Measurements from ENCODE around the gene ELAVL1. TPM values are rescaled to one million over a fixed set of nuclear protein-coding genes. Genes with fewer than 3 reads are reported as not detected.

The ELAVL1 gene
- total RNA-seq, 4 donors from 2014 or later = 25.7 to 44.6 (median 34.5) TPM

DNA sequence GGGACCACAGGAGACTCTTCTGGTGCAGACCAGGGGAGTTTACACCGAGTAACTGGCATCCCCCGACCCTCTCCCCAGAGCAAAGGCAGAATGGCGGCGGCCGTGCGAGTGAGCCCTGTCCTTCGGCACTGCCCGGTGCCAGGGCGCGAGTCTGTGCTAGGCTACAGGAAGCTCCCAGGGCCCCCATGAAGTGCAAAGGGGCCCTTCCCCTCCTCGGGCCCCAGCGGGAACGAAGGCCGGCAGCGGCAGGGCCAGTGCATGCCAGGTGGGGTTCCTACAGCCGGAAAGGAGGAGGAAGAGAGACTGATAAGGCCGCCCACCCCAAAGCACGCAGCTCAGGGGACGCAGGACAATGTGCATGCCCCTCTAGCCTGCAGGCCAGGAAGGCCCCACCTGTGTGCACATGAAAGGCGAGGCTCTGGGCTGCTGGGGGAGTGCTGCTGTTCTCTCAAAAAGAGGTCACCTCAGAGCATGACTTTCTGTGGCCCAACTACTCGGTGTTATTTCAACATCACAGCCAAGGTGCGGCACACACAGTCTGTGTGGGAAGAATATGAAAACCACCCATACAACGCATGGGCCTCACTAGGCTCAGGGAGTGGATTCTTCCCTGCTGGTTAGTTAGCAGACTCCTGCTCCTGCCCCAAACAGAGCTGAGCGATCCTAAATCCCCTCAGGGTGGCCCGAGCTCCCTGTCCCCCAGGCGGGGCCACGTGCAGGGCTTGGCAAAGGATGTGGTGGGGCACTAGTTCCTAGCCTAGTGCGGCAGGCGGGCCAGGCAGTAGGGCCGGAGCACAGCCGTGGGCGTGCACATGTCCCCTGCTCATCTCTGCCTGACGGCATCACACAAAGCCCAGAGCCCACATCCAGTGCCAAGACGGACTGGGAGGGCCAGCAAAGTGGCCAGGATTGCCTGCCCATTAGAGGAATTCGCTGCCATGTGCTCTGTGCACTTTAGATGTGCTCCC is 33.6 kb downstream of the ELAVL1 start:
- intact Hi-C loops (cut with DNase I) = no loop called here
- TF ChIP-seq, protein P1, sequence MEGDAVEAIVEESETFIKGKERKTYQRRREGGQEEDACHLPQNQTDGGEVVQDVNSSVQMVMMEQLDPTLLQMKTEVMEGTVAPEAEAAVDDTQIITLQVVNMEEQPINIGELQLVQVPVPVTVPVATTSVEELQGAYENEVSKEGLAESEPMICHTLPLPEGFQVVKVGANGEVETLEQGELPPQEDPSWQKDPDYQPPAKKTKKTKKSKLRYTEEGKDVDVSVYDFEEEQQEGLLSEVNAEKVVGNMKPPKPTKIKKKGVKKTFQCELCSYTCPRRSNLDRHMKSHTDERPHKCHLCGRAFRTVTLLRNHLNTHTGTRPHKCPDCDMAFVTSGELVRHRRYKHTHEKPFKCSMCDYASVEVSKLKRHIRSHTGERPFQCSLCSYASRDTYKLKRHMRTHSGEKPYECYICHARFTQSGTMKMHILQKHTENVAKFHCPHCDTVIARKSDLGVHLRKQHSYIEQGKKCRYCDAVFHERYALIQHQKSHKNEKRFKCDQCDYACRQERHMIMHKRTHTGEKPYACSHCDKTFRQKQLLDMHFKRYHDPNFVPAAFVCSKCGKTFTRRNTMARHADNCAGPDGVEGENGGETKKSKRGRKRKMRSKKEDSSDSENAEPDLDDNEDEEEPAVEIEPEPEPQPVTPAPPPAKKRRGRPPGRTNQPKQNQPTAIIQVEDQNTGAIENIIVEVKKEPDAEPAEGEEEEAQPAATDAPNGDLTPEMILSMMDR (IDR thresholded peaks at IDR 0.05) = no peak
- DNase-seq = no peak
- Histone ChIP-seq H3K36me3 (peaks cover 25 to 96% (median 36%) of the 10 kb centered on the region in 3 donors), H3K27ac (no peak overlapping the region), H3K4me1 (no peaks in the 10 kb centered on the region), H3K4me3 (no peak overlapping the region), H3K9me3 (no peaks in the 10 kb centered on the region), H3K27me3 (no peaks in the 10 kb centered on the region)
- WGBS, 2 donors = 85 to 87% methylated on average over 11 to 17 of the region's 35 CpGs

DNA sequence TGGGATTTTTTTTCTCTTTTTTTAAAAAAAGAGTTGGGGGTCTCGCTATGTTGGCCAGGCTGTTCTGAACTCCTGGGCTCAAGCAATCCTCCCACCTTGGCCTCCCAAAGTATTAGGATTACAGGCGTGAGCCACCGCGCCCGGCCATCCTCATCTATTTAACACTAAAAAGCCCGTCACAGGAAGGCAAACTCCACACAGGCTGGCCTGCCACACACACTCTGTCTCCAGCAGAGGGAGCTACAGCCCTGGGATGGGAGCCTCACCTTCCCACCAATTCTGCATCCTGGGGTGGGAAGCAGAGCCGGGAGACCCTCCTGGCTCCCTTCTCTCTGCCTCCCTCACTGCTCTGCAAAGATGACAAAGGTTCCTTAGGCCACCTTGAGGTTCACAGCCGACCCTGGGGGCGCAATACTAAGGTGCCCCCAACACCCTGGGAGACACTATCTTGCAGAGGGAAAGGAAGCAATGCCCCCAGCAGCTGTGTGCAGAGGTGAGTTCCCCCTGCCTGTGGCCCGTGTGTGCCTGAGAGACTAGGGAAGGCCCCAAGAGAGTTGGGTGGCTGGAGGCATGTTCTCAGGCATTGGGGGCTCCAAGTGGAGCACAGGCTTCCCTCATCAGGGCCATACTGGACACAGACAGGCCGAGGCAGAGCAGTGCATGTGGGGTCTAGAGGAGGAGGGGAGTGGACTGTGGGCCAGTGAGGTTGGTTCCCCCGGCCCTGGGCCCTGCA is 34.6 kb downstream of the ELAVL1 start:
- no peak for DNase-seq
- WGBS, 2 donors = 54 to 63% methylated on average over 5 to 10 of the region's 12 CpGs
- H3K27ac ChIP-seq = no peak overlapping the region

DNA sequence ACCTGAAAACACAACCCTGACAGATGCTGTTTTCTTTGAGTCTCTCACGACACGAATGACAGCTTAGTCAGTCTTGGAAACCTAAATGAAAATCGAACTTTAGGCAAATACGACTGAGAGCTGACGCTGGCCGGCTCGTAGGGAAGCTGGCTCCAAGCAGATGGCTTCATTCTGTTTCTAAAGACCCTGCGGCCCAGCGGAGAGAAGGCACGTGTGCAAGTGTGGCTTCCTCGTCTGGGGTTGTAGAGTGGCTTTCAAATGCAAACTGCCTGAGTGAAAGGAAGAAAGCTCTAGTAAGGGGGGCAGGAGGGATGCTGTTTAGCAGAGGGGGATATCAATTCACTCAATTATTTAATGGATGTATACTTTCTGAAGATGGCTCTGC is 35.9 kb downstream of the ELAVL1 start:
- Histone ChIP-seq H3K27me3 (no peaks in the 10 kb centered on the region), H3K27ac (no peak overlapping the region), H3K36me3 (peaks cover 34 to 100% (median 42%) of the 10 kb centered on the region in 3 donors), H3K4me1 (no peaks in the 10 kb centered on the region), H3K9me3 (no peaks in the 10 kb centered on the region), H3K4me3 (no peak overlapping the region)
- 91% methylated on average over 11 of the region's 11 CpGs for WGBS, 2 donors
- intact Hi-C loops (cut with DNase I) = no loop called here
- TF ChIP-seq POLR2A (IDR thresholded peaks at IDR 0.05) = no peak
- TF ChIP-seq, protein P1 (IDR thresholded peaks at IDR 0.05) = no peak
- no peak for DNase-seq

More for the DNA sequence above, 34.6 kb downstream of the ELAVL1 start:
- no peak for TF ChIP-seq POLR2A (IDR thresholded peaks at IDR 0.05)
- TF ChIP-seq, protein P1 (IDR thresholded peaks at IDR 0.05) = peak in 5 of 6 experiments; percentile 49 to 71 (median 57)
- intact Hi-C loops (cut with DNase I) = no loop called here
- no peaks in the 10 kb centered on the region for H3K9me3 ChIP-seq
- H3K4me3 ChIP-seq = no peak overlapping the region
- H3K4me1 ChIP-seq = no peaks in the 10 kb centered on the region
- no peaks in the 10 kb centered on the region for H3K27me3 ChIP-seq
- peaks cover 31 to 100% (median 40%) of the 10 kb centered on the region in 3 donors for H3K36me3 ChIP-seq

DNA sequence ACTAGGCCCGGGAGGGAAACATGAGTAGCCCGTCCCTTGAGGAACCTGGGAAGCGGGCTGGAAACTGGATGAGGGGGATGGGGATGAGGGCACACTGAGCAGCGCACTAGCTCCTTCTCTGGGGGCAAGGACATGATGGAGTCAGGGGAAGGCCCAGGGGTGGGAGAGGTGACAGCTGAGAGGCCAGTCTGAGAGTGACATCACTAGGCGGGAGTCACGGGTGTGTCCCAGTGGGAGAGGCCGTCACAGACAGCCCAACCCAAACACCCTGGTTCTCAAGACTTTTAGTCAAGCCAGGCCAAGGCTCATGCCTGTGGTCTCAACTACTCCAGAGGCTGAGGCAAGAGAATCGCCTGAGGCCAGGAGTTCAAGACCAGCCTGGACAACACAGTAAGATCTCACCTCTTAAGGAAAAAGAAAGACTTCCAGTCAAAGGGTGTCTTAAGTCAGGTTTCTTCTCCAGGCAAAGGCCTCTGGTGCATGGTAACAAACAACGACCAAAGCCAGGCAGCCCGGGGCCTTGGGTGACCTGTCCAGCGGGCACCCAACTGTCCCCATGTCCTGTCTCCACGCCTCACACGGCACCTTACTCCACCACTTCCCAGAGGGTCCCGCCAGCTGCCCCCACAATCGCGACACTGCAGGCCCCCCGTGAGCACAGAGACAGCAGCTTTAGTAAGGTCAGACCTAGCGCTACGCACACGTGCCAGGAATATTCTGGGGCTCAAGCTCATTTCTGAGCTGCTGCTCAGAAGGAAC is 36.5 kb downstream of the ELAVL1 start:
- H3K4me1 ChIP-seq = no peaks in the 10 kb centered on the region
- no peak for DNase-seq
- no peak overlapping the region for H3K4me3 ChIP-seq
- intact Hi-C loops (cut with DNase I) = no loop called here
- H3K9me3 ChIP-seq = no peaks in the 10 kb centered on the region
- no peaks in the 10 kb centered on the region for H3K27me3 ChIP-seq
- WGBS, 2 donors = 84 to 98% methylated on average over 8 to 10 of the region's 20 CpGs
- peak overlapping the region in 1 of 4 donors; percentile 3 for H3K27ac ChIP-seq
- TF ChIP-seq, protein P1 (IDR thresholded peaks at IDR 0.05) = no peak
- no peak for TF ChIP-seq POLR2A (IDR thresholded peaks at IDR 0.05)
- peaks cover 28 to 100% (median 38%) of the 10 kb centered on the region in 3 donors for H3K36me3 ChIP-seq
